BE2C (cell line): ENCODE measurements around the gene CCDC60.

ENCODE experiments used
- DNase-seq: peaks from one replicate; pipeline ENCODE4 v3.0.0-alpha.2; 2020
- H3K27me3 ChIP-seq: fragments of 250-450 bp; sonication (Bioruptor Pico); 2 replicates; pipeline ENCODE4 v1.5.1; 2020; ENCODE audit warnings: mild to moderate bottlenecking
- H3K36me3 ChIP-seq: fragments of 250-450 bp; sonication (Bioruptor Pico); 2 replicates; pipeline ENCODE4 v1.5.1; 2020; ENCODE audit warnings: mild to moderate bottlenecking
- H3K4me1 ChIP-seq: fragments of 250-450 bp; sonication (Bioruptor Pico); 2 replicates; pipeline ENCODE4 v1.5.1; 2020
- H3K4me3 ChIP-seq: 2 replicates; pipeline ENCODE4 v1.5.1; 2011; ENCODE audit warnings: low read depth, low read length
- H3K9me3 ChIP-seq: fragments of 250-450 bp; sonication (Bioruptor Pico); 2 replicates; pipeline ENCODE4 v1.5.1; 2020
- TF ChIP-seq, protein P1 (sequence below): IDR thresholded peaks from 2 replicates; pipeline ENCODE4 v1.5.1; 2012; ENCODE audit warnings: mild to moderate bottlenecking, low read depth, low read length

The CCDC60 gene

DNA sequence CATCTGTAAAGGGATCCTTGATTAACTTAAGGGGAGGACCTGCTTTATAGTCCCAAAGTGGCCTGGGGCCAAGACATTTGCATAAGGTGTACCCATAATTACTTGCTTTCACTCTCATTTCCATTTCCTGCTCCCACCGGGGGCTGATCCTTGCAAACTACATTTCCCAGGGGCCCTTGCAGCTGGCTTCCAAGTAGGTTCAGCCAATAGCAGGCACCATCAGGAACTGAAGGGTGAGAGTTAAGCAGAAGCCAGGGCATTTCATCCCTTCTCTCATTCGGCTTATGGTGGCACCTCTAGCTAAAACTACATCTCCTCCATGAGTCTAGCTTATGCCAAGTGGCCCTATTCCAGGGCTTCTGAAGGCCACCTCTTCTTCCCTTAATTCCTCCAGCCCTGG, 88.8 kb downstream of the CCDC60 start:
- DNase-seq = peak; percentile 38
- Histone ChIP-seq H3K9me3 (no peaks in the 10 kb centered on the region), H3K36me3 (no peaks in the 10 kb centered on the region), H3K4me1 (no peaks in the 10 kb centered on the region), H3K4me3 (no peak overlapping the region), H3K27me3 (peaks cover 3% of the 10 kb centered on the region)
- TF ChIP-seq, protein P1, sequence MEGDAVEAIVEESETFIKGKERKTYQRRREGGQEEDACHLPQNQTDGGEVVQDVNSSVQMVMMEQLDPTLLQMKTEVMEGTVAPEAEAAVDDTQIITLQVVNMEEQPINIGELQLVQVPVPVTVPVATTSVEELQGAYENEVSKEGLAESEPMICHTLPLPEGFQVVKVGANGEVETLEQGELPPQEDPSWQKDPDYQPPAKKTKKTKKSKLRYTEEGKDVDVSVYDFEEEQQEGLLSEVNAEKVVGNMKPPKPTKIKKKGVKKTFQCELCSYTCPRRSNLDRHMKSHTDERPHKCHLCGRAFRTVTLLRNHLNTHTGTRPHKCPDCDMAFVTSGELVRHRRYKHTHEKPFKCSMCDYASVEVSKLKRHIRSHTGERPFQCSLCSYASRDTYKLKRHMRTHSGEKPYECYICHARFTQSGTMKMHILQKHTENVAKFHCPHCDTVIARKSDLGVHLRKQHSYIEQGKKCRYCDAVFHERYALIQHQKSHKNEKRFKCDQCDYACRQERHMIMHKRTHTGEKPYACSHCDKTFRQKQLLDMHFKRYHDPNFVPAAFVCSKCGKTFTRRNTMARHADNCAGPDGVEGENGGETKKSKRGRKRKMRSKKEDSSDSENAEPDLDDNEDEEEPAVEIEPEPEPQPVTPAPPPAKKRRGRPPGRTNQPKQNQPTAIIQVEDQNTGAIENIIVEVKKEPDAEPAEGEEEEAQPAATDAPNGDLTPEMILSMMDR = no peak

DNA sequence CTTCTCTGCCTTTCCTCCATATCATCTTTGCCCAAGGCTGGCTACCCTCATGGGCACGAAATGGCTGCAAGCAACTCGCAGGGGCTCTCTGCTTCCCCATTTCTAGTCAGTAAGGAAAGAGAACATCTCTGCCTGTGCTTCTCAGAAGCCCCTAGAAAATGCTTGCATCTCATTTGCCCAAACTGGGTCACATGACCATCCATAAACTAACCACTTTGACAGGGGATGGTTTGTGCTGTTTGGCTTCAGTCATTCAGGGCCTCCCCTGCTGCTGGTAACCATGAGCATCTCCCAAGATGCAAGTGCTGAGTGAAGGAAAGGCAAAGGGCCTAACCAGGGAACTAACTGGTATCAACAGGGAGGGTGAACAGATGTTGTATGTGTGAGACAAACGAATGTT, 91.1 kb downstream of the CCDC60 start:
- Histone ChIP-seq H3K27me3 (peaks cover 3% of the 10 kb centered on the region; the same call in 1 of the 2 replicates), H3K4me3 (no peak overlapping the region)

DNA sequence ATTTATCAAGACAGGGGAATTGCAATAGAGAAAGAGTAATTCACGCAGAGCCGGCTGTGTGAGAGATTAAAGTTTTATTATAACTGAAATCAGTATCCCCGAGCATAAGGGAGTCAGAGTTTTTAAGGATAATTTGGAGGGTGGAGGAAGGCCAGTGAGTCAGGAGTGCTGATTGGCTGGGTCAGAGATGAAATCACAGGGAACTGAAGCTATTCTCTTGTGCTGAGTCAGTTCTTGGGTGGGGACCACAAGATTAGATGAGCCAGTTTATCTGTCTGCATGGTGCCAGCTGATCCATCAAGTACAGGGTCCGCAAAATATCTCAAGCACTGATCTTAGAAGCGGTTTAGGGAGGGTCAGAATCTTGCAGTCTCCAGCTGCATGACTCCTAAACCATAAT, 96.6 kb downstream of the CCDC60 start:
- no peaks in the 10 kb centered on the region for H3K27me3 ChIP-seq
- no peak overlapping the region for H3K4me3 ChIP-seq
- no peaks in the 10 kb centered on the region for H3K36me3 ChIP-seq
- DNase-seq = no peak
- TF ChIP-seq, protein P1 = no peak
- no peaks in the 10 kb centered on the region for H3K9me3 ChIP-seq
- no peaks in the 10 kb centered on the region for H3K4me1 ChIP-seq

More for the DNA sequence above, 91.1 kb downstream of the CCDC60 start:
- DNase-seq = no peak
- H3K9me3 ChIP-seq = no peaks in the 10 kb centered on the region
- no peaks in the 10 kb centered on the region for H3K4me1 ChIP-seq
- TF ChIP-seq, protein P1 = no peak
- H3K36me3 ChIP-seq = no peaks in the 10 kb centered on the region

DNA sequence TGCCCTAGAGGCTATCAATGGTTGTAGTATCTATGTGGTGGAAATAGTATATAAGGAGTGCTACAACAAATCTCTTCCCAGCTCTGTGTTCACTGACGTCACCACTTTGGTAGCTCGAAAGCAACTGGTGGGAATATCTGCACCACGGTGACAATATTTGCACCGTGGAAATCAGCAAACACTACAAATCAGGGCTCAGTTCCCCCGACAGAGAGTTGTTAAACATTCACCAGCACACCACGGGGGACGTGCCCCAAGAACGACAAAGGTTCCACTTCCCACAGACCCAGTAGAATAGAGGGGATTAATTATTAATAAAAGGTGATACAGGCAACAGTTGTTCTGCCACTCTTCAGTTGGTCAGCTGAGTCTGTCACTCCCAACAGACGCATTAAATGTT, 98.4 kb downstream of the CCDC60 start:
- Histone ChIP-seq H3K4me1 (no peaks in the 10 kb centered on the region), H3K27me3 (no peaks in the 10 kb centered on the region), H3K9me3 (no peaks in the 10 kb centered on the region), H3K36me3 (no peaks in the 10 kb centered on the region), H3K4me3 (no peak overlapping the region)
- no peak for DNase-seq
- TF ChIP-seq, protein P1 = no peak

DNA sequence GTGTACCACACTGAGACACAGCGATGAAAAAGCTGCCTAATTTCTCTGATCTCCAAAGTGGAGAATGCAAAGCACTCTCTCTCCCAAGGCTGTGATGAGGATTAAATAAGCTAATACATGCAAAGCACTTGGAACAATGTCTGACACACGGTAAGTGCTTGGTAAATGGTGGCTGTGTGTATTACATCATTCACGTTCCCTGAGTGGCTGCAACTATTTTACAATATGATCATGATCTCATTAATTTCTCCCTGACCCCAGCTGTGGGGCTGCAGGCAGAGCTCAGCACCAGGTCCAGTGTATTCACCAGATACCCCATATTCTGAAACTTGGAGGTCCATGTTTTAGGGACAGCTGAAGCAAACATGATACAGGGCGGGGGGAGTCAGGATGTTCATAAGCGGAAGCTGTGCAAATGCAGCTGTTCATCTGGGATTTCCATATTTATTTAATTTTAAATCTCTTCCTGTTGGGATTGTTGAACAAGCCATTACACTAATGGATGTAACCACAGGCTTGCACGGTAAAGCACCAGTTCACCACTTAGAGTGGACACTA, 106.4 kb downstream of the CCDC60 start:
- Histone ChIP-seq H3K4me3 (no peak overlapping the region), H3K27me3 (peaks cover 6% of the 10 kb centered on the region; the same call in 1 of the 2 replicates), H3K9me3 (no peaks in the 10 kb centered on the region), H3K4me1 (no peaks in the 10 kb centered on the region), H3K36me3 (no peaks in the 10 kb centered on the region)
- DNase-seq = no peak
- TF ChIP-seq, protein P1 = no peak

DNA sequence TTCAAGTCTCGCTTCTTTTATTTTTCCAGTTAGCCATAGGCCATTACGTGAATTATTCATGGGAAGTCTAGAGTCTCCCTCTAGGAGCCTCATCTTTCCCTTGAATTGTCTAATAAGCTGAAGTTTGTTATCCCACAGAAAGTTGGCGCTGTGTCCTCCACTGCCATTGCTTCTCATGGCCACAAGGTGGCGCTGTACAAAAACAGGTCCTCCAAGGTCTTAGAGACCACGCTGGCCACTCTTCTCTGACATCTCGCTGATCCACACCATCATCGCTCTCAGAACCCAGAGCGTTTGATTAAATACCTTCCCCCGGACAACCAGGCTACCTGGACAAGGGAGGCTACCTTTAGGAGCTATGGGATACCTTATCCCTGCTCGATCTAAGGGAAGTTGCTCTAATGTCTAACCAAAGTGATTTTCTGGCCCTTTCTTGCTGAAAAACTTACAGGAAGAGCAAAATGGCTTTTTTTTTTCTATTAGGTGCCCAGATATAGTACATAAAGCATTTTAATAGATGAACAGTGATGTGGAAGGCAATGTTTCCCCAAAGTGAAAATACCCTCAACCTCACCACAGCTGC, 110.0 kb downstream of the CCDC60 start:
- Histone ChIP-seq H3K4me1 (no peaks in the 10 kb centered on the region), H3K4me3 (peak overlapping the region; percentile 27), H3K36me3 (no peaks in the 10 kb centered on the region), H3K9me3 (no peaks in the 10 kb centered on the region), H3K27me3 (peaks cover 6% of the 10 kb centered on the region)
- TF ChIP-seq, protein P1 = peak; percentile 100
- DNase-seq = peak; percentile 64
